CD14-positive monocyte (primary cell): ENCODE data around the gene RNASEH2A. TPM values are rescaled to one million over a fixed set of nuclear protein-coding genes. Genes with fewer than 3 reads are reported as not detected.

Experiments
- DNase-seq, 3 donors: peaks; one replicate each; pipeline ENCODE4 v3.0.0-alpha.2; 2011 to 2022
- H2AFZ ChIP-seq: 2 replicates; pipeline ENCODE4 v1.6.0; 2012; ENCODE audit warnings: mild to moderate bottlenecking, low read depth, low read length, inconsistent platforms; ENCODE audit not compliant: insufficient read depth, poor library complexity, severe bottlenecking
- H3K27ac ChIP-seq, 2 donors: 1 replicate in 1 of 2; 2 replicates in 1 of 2; pipeline ENCODE4 v1.5.1; 2012 to 2013; ENCODE audit warnings: low read length in 2 of 2, control low read depth in 1 of 2, inconsistent platforms in 1 of 2, low read depth in 1 of 2, mild to moderate bottlenecking in 1 of 2
- H3K27me3 ChIP-seq, 2 donors: one replicate each; pipeline versions ENCODE4 v1.6.0 to v1.6.1; 2011 to 2013; ENCODE audit warnings: low read length in 2 of 2; ENCODE audit not compliant: control insufficient read depth in 2 of 2, insufficient read depth in 2 of 2
- H3K36me3 ChIP-seq, 2 donors: replicated peaks in 1 of 2; 1 replicate in 1 of 2; 2 replicates in 1 of 2; pipeline versions ENCODE4 v1.5.1 to v1.6.1; 2012 to 2013; ENCODE audit warnings: low read length in 2 of 2, control low read depth in 1 of 2, inconsistent platforms in 1 of 2, mild to moderate bottlenecking in 1 of 2; ENCODE audit not compliant: insufficient read depth in 2 of 2, control insufficient read depth in 1 of 2
- H3K4me1 ChIP-seq, 2 donors: 1 replicate in 1 of 2; 2 replicates in 1 of 2; pipeline versions ENCODE4 v1.5.1 to v1.6.1; 2012 to 2013; ENCODE audit warnings: low read length in 2 of 2, control low read depth in 1 of 2, inconsistent platforms in 1 of 2, mild to moderate bottlenecking in 1 of 2, moderate library complexity in 1 of 2; ENCODE audit not compliant: insufficient read depth in 2 of 2, control insufficient read depth in 1 of 2
- H3K4me2 ChIP-seq: replicated peaks from 2 replicates; pipeline ENCODE3; 2012; ENCODE audit warnings: low read length, moderate library complexity, mild to moderate bottlenecking; ENCODE audit not compliant: poor library complexity, severe bottlenecking; ENCODE audit errors: extremely low read depth
- H3K4me3 ChIP-seq, 3 experiments: fragments of 200-600 bp in 1 of 3; sonication (generic) in 1 of 3; replicated peaks in 1 of 3; 1 replicate in 2 of 3; 2 replicates in 1 of 3; pipeline ENCODE4 v1.5.1; 2011 to 2013; ENCODE audit warnings: low read length in 3 of 3, mild to moderate bottlenecking in 3 of 3, control low read depth in 2 of 3, low read depth in 2 of 3, inconsistent platforms in 1 of 3, moderate library complexity in 1 of 3
- H3K79me2 ChIP-seq: 2 replicates; pipeline ENCODE4 v1.6.0; 2012; ENCODE audit warnings: mild to moderate bottlenecking, control low read depth, inconsistent platforms, low read length, moderate library complexity; ENCODE audit not compliant: insufficient read depth
- H3K9ac ChIP-seq: 2 replicates; pipeline ENCODE4 v1.6.0; 2017; ENCODE audit warnings: low read length, mild to moderate bottlenecking; ENCODE audit not compliant: insufficient read depth, poor library complexity, severe bottlenecking
- H3K9me3 ChIP-seq, 2 donors: replicated peaks in 1 of 2; 1 replicate in 1 of 2; 2 replicates in 1 of 2; pipeline versions ENCODE4 v1.5.1 to v1.6.1; 2012 to 2013; ENCODE audit warnings: low read length in 2 of 2, control low read depth in 1 of 2; ENCODE audit not compliant: control insufficient read depth in 1 of 2, insufficient read depth in 1 of 2
- H4K20me1 ChIP-seq: 2 replicates; pipeline ENCODE4 v1.6.0; 2012; ENCODE audit warnings: mild to moderate bottlenecking, low read length, control low read depth, moderate library complexity; ENCODE audit not compliant: insufficient read depth
- H3K27ac Mint-ChIP-seq, 7 donors: one replicate each; pipeline ENCODE4 v1.8.0; 2020; ENCODE audit warnings: mild to moderate bottlenecking in 7 of 7, mixed read lengths in 7 of 7, moderate library complexity in 6 of 7, inconsistent platforms in 2 of 7
- H3K27me3 Mint-ChIP-seq, 3 donors: one replicate each; pipeline ENCODE4 v1.8.0; 2021 to 2022; ENCODE audit warnings: low read depth in 3 of 3, mild to moderate bottlenecking in 3 of 3, mixed read lengths in 3 of 3, moderate library complexity in 3 of 3, inconsistent platforms in 1 of 3
- H3K36me3 Mint-ChIP-seq, 2 donors: one replicate each; pipeline ENCODE4 v1.8.0; 2020; ENCODE audit warnings: mixed read lengths in 2 of 2, inconsistent platforms in 1 of 2, mild to moderate bottlenecking in 1 of 2
- H3K4me1 Mint-ChIP-seq: one replicate; pipeline ENCODE4 v1.8.0; 2020; ENCODE audit warnings: mild to moderate bottlenecking, mixed read lengths
- H3K4me3 Mint-ChIP-seq, 2 donors: one replicate each; pipeline ENCODE4 v1.8.0; 2020; ENCODE audit warnings: mild to moderate bottlenecking in 2 of 2, mixed read lengths in 2 of 2, moderate library complexity in 1 of 2
- H3K9me3 Mint-ChIP-seq, 7 donors: one replicate each; pipeline ENCODE4 v1.8.0; 2020 to 2022; ENCODE audit warnings: mixed read lengths in 7 of 7, mild to moderate bottlenecking in 6 of 7, moderate library complexity in 6 of 7, inconsistent platforms in 2 of 7
- WGBS: methylation state at CpG from one replicate; pipeline ENCODE4 v1.1.5; 2013; ENCODE audit warnings: missing lambda C conversion rate; ENCODE audit not compliant: insufficient coverage; 5-methylcytosine and 5-hydroxymethylcytosine counted together
- intact Hi-C, 2 donors: fragments of 100-400 bp; cut with micrococcal nuclease; formaldehyde crosslinking; loops; one replicate each; pipeline versions ENCODE4 v1.15.0 to v1.15.1; 2023
- polyA plus RNA-seq, 3 donors: library from polyadenylated mRNA; depleted of rRNA in 1 of 3; unstranded in 2 of 3; stranded (reverse) in 1 of 3; fragments of 300-500 nt in 2 of 3; fragments of >200 nt in 1 of 3; fragmentation: Illumina TruSeq in 2 of 3; gene quantifications; 1 replicate in 2 of 3; 2 replicates in 1 of 3; pipeline ENCODE4 v1.2.3, GENCODE V29; 2012 to 2021
- TF ChIP-seq, protein P1 (sequence below): fragments of 200-600 bp; IDR thresholded peaks from one replicate; pipeline ENCODE4 v1.8.0; 2022; ENCODE audit warnings: antibody characterized with exemption, mild to moderate bottlenecking

RNASEH2A gene
- polyA plus RNA-seq, 3 donors = 8.7 to 21.5 (median 15.2) TPM

DNA sequence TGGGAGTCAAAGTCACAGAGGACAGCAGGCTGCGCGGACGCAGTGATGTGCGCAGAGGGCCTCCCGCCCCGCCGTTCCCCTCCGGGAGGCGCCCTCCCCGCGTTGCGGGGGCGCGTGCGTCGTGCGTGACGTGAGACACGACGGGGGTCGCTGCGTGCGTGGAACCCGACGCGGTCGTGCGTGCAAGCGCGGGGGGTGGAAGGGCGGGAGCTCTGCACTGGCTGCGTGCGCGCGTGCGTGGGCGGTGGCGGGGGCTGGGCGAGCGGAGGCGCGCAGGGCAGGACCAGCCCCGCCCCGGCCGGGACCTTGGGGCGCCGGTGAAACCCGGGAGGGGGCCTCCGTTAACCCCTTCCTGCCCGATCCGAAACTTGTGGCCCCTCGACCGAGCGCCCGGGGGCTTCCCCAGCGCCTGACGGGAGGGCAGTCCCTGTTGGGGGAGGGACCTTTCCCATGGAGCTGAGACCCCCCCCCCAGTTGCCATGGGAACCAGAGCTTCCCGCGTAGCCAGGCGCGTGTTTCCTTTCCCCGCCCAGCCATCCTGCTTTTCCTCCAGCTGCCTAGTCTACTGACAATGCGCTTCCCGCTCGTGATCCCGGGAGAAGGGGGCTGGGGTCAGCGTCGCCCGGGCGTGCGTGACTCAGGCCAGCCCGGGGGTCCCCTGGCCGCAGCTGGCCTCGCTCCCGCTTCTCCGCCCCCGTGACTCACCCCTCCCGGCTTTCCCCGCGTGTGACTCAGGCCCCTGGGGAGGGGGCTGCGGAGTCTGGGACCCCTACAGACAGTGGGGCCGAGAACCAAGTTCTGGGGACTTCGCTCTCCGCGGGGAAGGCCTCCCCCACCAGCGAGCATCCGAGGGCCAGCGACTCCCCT, 23.7 kb upstream of the RNASEH2A start:
- TF ChIP-seq, protein P1, sequence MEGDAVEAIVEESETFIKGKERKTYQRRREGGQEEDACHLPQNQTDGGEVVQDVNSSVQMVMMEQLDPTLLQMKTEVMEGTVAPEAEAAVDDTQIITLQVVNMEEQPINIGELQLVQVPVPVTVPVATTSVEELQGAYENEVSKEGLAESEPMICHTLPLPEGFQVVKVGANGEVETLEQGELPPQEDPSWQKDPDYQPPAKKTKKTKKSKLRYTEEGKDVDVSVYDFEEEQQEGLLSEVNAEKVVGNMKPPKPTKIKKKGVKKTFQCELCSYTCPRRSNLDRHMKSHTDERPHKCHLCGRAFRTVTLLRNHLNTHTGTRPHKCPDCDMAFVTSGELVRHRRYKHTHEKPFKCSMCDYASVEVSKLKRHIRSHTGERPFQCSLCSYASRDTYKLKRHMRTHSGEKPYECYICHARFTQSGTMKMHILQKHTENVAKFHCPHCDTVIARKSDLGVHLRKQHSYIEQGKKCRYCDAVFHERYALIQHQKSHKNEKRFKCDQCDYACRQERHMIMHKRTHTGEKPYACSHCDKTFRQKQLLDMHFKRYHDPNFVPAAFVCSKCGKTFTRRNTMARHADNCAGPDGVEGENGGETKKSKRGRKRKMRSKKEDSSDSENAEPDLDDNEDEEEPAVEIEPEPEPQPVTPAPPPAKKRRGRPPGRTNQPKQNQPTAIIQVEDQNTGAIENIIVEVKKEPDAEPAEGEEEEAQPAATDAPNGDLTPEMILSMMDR = no peak
- Mint-ChIP-seq H3K4me1 (peaks cover 42% of the 10 kb centered on the region), H3K9me3 (no peaks in the 10 kb centered on the region), H3K36me3 (no peaks in the 10 kb centered on the region), H3K27me3 (peaks cover 0 to 7% (median 3%) of the 10 kb centered on the region in 3 donors), H3K27ac (peak overlapping the region in 2 of 7 donors; percentile 96 to 99), H3K4me3 (peak overlapping the region; percentile 88 to 91)
- peak overlapping the region; percentile 31 to 100 (median 59) for H3K4me3 ChIP-seq
- H3K9ac ChIP-seq = peak overlapping the region; percentile 94
- peak; percentile 85 to 97 (median 90) for DNase-seq
- peak overlapping the region; percentile 76 for H3K4me2 ChIP-seq
- intact Hi-C loops = loop anchor here (1.0 to 10.0 kb wide), 2 partner anchors 9 to 1062 kb away; partner anchors contain the start of gene JUNB (in 1 of the 2)
- H3K79me2 ChIP-seq = peaks cover 32% of the 10 kb centered on the region
- peaks cover 80 to 89% of the 10 kb centered on the region in 2 donors for H3K4me1 ChIP-seq
- H2AFZ ChIP-seq = no peak overlapping the region
- under 1% methylated on average over 79 of the region's 88 CpGs for WGBS
- no peaks in the 10 kb centered on the region for H3K27me3 ChIP-seq
- H3K36me3 ChIP-seq = no peaks in the 10 kb centered on the region
- no peaks in the 10 kb centered on the region for H3K9me3 ChIP-seq
- no peaks in the 10 kb centered on the region for H4K20me1 ChIP-seq
- peak overlapping the region; percentile 95 to 100 for H3K27ac ChIP-seq

DNA sequence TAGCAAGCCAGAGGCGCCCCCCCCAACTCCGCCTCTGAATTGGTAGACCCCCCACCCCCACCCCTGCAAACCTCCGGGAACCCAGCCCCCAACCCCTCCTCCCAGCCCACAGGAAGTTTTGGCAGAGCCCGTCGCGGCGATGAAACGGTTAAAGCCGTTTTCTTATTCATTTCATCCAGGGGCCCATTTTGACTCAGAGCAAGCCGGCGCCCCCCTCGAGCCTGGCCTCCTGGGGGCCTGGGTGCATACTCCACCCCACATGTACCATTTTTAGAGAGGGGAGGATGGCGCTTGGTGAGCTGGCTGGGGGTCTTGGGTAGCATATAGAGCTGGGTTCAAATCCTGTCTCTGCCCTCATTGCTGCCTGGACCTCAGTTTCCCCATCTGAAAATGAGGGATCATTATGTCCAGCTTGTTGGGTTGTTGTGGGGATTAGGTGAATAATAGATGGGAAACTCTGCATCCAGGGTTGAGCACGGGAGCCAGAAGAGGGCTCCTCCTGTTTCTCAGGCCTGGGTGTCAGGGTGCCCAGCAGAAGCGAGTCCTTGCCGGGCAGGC, 23.0 kb upstream of the RNASEH2A start:
- Histone ChIP-seq H3K4me3 (peak overlapping the region; percentile 7 to 100 (median 59)), H3K27me3 (no peaks in the 10 kb centered on the region), H3K27ac (peak overlapping the region; percentile 95 to 100), H3K4me1 (peaks cover 87 to 91% of the 10 kb centered on the region in 2 donors), H3K4me2 (peak overlapping the region; percentile 76), H3K9me3 (no peaks in the 10 kb centered on the region), H3K36me3 (no peaks in the 10 kb centered on the region), H2AFZ (no peak overlapping the region), H3K79me2 (peaks cover 32% of the 10 kb centered on the region), H3K9ac (peak overlapping the region; percentile 94), H4K20me1 (no peaks in the 10 kb centered on the region)
- H3K4me3 Mint-ChIP-seq = peak overlapping the region; percentile 86 to 88
- no peak for DNase-seq
- TF ChIP-seq, protein P1 = no peak
- peaks cover 0 to 6% (median 3%) of the 10 kb centered on the region in 3 donors for H3K27me3 Mint-ChIP-seq
- WGBS = 23% methylated on average over 4 of the region's 16 CpGs
- no peaks in the 10 kb centered on the region for H3K9me3 Mint-ChIP-seq
- H3K27ac Mint-ChIP-seq = no peak overlapping the region
- H3K36me3 Mint-ChIP-seq = no peaks in the 10 kb centered on the region
- intact Hi-C loops = loop anchor here (10.0 kb wide), 1 partner anchor 1061 kb away; no protein-coding TSS in a partner anchor
- peaks cover 48% of the 10 kb centered on the region for H3K4me1 Mint-ChIP-seq
